Activated naive CD8-positive, alpha-beta T cell treated with anti-CD3 and anti-CD28 coated beads for 36 hours (primary cell): ENCODE results near the gene TUBGCP5. TPM values are rescaled to one million over a fixed set of nuclear protein-coding genes. Genes with fewer than 3 reads are reported as not detected.

Experiments
- DNase-seq: peaks from one replicate; pipeline ENCODE4 v3.0.0; 2021
- H3K27ac Mint-ChIP-seq: one replicate; pipeline ENCODE4 v1.8.0; 2022; ENCODE audit warnings: mild to moderate bottlenecking, moderate library complexity, mixed read lengths
- H3K27me3 Mint-ChIP-seq: one replicate; pipeline ENCODE4 v1.8.0; 2022; ENCODE audit warnings: mild to moderate bottlenecking, mixed read lengths
- H3K36me3 Mint-ChIP-seq: one replicate; pipeline ENCODE4 v1.8.0; 2021; ENCODE audit warnings: mild to moderate bottlenecking, mixed read lengths
- H3K4me1 Mint-ChIP-seq: one replicate; pipeline ENCODE4 v1.8.0; 2021; ENCODE audit warnings: mixed read lengths
- H3K4me3 Mint-ChIP-seq: one replicate; pipeline ENCODE4 v1.8.0; 2022; ENCODE audit warnings: mild to moderate bottlenecking, moderate library complexity, mixed read lengths
- H3K9me3 Mint-ChIP-seq: one replicate; pipeline ENCODE4 v1.8.0; 2022; ENCODE audit warnings: mixed read lengths
- total RNA-seq, 2 experiments: library from RNA; stranded (reverse); gene quantifications; one replicate each; pipeline ENCODE4 v1.2.3, GENCODE V29; 2021

TUBGCP5 gene
- total RNA-seq, 2 experiments from 2014 or later = 22.4 to 22.5 TPM

DNA sequence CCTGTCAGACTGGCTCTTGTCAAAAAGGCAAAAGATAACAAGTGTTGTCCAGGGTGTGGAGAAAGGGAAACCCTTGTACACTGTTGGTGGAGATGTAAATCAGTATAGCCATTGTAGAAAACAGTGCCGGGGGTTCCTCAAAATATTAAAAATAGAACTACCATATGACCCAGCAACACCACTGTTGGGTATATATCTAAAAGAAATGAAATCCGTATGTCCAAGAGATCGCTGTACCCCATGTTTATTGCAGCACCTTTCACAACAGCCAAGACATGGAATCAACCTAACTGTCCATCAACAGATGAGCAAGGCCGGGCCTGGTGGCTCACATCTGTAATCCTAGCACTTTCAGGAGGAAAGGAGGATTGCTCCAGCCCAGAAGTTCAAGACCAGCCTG, 65.4 kb downstream of the TUBGCP5 start:
- DNase-seq = no peak
- Mint-ChIP-seq H3K4me3 (no peak overlapping the region), H3K27me3 (peaks cover 15% of the 10 kb centered on the region), H3K36me3 (peaks cover 3% of the 10 kb centered on the region), H3K9me3 (no peaks in the 10 kb centered on the region), H3K27ac (no peak overlapping the region), H3K4me1 (peaks cover 6% of the 10 kb centered on the region)

- H3K27me3 Mint-ChIP-seq = peaks cover 8% of the 10 kb centered on the region
- no peaks in the 10 kb centered on the region for H3K9me3 Mint-ChIP-seq
- H3K4me1 Mint-ChIP-seq = no peaks in the 10 kb centered on the region
- peaks cover 3% of the 10 kb centered on the region for H3K36me3 Mint-ChIP-seq
- DNase-seq = no peak
- H3K4me3 Mint-ChIP-seq = no peak overlapping the region
- no peak overlapping the region for H3K27ac Mint-ChIP-seq
Observed at GRCh38 chr15:22973286-22973685, 66.1 kb downstream of the TUBGCP5 start.

- Mint-ChIP-seq H3K4me1 (no peaks in the 10 kb centered on the region), H3K4me3 (no peak overlapping the region), H3K36me3 (peaks cover 3% of the 10 kb centered on the region), H3K9me3 (no peaks in the 10 kb centered on the region), H3K27ac (no peak overlapping the region), H3K27me3 (peaks cover 4% of the 10 kb centered on the region)
- no peak for DNase-seq
Observed at GRCh38 chr15:22969489-22969888, 69.9 kb downstream of the TUBGCP5 start.

DNA sequence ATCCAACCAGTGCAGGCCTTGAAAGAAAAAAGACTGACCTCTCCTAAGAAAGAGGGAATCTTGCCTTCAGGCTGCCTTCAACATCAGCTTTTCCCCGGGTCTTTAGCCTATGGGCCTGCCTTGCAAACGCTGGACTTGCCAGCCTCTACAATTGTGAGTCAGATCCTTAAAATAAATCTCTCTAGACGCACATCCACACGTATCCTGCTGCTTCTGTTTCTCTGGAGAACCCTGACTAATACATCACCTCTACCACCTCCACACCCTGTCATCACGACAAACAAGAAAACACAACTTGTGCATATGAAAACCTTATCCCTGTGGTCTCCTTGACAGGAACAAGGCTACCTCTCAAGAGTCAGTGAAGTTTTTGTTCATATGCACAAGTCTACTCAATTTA, 71.0 kb downstream of the TUBGCP5 start:
- Mint-ChIP-seq H3K9me3 (no peaks in the 10 kb centered on the region), H3K4me1 (no peaks in the 10 kb centered on the region), H3K36me3 (peaks cover 3% of the 10 kb centered on the region), H3K27me3 (peaks cover 4% of the 10 kb centered on the region), H3K4me3 (no peak overlapping the region), H3K27ac (no peak overlapping the region)
- no peak for DNase-seq

DNA sequence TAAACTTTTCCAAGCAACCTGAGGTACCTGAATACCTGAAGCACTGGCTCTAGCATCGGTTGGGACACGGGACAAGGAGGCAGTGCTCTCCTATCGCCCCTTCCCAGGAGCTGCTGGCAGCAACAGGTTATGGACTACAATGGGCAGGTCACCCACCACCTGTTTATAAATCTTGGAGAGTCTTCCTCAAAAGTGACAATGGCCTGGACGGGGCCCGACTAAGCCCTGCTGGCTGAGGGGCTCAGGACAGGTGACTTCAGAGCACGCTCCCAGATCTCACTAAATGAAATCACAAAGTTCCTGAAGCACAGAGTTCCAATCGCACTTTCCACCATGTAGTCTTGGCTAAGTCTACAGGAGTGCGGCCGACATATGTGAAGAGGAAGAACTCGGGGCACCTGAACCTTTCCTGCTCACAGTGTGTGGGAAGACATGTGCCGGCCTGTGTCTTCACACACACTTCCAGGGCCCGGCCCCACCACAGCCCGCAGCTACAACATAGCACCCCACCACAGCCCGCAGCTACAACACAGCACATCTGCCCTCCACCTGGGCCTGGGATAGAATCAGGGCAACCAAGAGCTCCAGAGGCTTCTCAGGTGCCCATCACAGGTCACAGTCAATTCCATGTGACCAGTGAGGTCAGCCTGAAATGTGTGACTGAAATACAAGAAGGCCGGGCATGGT, 72.1 kb downstream of the TUBGCP5 start:
- H3K4me3 Mint-ChIP-seq = no peak overlapping the region
- DNase-seq = no peak
- no peak overlapping the region for H3K27ac Mint-ChIP-seq
- H3K4me1 Mint-ChIP-seq = no peaks in the 10 kb centered on the region
- H3K36me3 Mint-ChIP-seq = peaks cover 3% of the 10 kb centered on the region
- H3K9me3 Mint-ChIP-seq = no peaks in the 10 kb centered on the region
- peaks cover 4% of the 10 kb centered on the region for H3K27me3 Mint-ChIP-seq

- Mint-ChIP-seq H3K27me3 (peaks cover 4% of the 10 kb centered on the region), H3K36me3 (peaks cover 3% of the 10 kb centered on the region), H3K27ac (no peak overlapping the region), H3K4me3 (no peak overlapping the region), H3K9me3 (no peaks in the 10 kb centered on the region), H3K4me1 (peaks cover 2% of the 10 kb centered on the region)
- DNase-seq = no peak
Observed at GRCh38 chr15:22966321-22967083, 72.9 kb downstream of the TUBGCP5 start.

- H3K27me3 Mint-ChIP-seq = no peaks in the 10 kb centered on the region
- H3K4me3 Mint-ChIP-seq = no peak overlapping the region
- DNase-seq = no peak
- no peaks in the 10 kb centered on the region for H3K9me3 Mint-ChIP-seq
- no peak overlapping the region for H3K27ac Mint-ChIP-seq
- no peaks in the 10 kb centered on the region for H3K36me3 Mint-ChIP-seq
- peaks cover 2% of the 10 kb centered on the region for H3K4me1 Mint-ChIP-seq
Observed at GRCh38 chr15:22963641-22964040, 75.7 kb downstream of the TUBGCP5 start.

- Mint-ChIP-seq H3K27me3 (no peaks in the 10 kb centered on the region), H3K9me3 (no peaks in the 10 kb centered on the region), H3K4me1 (peaks cover 2% of the 10 kb centered on the region), H3K36me3 (no peaks in the 10 kb centered on the region), H3K27ac (no peak overlapping the region), H3K4me3 (no peak overlapping the region)
- no peak for DNase-seq
Observed at GRCh38 chr15:22962611-22963010, 76.8 kb downstream of the TUBGCP5 start.

GRCh38 chr15:22961762-22962161, 77.6 kb downstream of the TUBGCP5 start:
- H3K27ac Mint-ChIP-seq = no peak overlapping the region
- no peaks in the 10 kb centered on the region for H3K36me3 Mint-ChIP-seq
- no peaks in the 10 kb centered on the region for H3K9me3 Mint-ChIP-seq
- peaks cover 2% of the 10 kb centered on the region for H3K4me1 Mint-ChIP-seq
- no peak overlapping the region for H3K4me3 Mint-ChIP-seq
- no peak for DNase-seq
- no peaks in the 10 kb centered on the region for H3K27me3 Mint-ChIP-seq

GRCh38 chr15:22960556-22960955, 78.8 kb downstream of the TUBGCP5 start:
- no peaks in the 10 kb centered on the region for H3K27me3 Mint-ChIP-seq
- no peaks in the 10 kb centered on the region for H3K9me3 Mint-ChIP-seq
- H3K36me3 Mint-ChIP-seq = no peaks in the 10 kb centered on the region
- H3K27ac Mint-ChIP-seq = no peak overlapping the region
- H3K4me3 Mint-ChIP-seq = no peak overlapping the region
- DNase-seq = no peak
- H3K4me1 Mint-ChIP-seq = peaks cover 2% of the 10 kb centered on the region

DNA sequence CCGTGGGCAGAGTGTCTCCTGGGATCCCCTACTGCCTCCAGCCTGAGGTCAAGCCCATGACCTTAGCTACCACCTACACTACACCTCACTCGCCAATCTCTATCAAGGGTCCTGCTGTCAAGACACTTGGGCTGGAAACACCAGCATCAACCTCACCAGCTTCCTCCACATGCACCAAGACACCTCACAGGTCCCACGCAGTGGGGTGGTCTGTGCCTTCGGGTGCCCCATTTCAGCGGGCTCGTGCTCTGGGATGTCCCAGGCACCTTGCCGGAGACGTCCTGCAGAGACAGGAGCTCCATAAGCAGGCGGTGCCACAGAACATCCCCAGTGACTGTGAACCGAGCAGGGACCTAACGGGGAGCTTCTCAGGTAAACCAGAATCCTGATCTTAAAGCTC, 79.2 kb downstream of the TUBGCP5 start:
- H3K4me1 Mint-ChIP-seq = peaks cover 2% of the 10 kb centered on the region
- H3K36me3 Mint-ChIP-seq = no peaks in the 10 kb centered on the region
- H3K9me3 Mint-ChIP-seq = no peaks in the 10 kb centered on the region
- DNase-seq = no peak
- H3K27me3 Mint-ChIP-seq = no peaks in the 10 kb centered on the region
- H3K4me3 Mint-ChIP-seq = no peak overlapping the region
- H3K27ac Mint-ChIP-seq = no peak overlapping the region

DNA sequence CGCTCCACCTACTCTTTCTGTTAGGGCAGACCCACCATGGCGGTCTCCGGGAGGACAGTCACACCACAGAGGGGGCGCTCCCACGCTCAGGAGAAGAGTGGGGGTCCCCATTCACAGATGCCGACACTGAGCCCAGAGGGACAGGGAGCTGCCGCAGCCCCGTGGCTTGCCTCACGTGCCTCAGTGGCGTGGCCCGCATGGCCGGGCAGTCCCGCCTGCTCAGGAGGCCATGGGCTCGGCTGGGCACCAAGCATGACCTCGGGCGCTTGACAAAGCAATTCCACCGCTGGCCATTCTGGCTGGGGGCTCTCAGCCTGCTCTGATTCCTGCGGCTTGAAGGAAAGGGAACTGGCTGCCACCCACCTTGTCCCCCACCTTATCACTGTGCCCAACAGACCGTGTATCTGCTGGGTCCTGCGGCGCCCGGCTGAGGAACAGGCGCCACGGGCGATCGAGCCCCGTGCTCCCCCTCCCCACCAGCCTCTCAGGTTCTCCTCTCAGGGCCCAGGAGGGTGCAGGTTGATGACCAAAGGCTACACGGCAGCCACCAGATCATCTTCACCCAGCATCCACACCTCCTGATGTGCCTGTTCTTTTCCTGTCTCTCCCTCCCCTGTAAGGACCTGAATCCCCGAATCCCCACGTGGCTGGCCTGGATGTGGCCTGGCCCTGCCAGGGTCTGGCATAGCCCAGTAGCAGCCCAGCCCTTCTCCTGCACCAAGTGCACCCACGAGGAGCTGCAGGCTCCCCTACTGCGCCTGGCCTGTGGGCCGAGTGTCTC, 79.9 kb downstream of the TUBGCP5 start:
- no peak overlapping the region for H3K27ac Mint-ChIP-seq
- peaks cover 2% of the 10 kb centered on the region for H3K4me1 Mint-ChIP-seq
- no peaks in the 10 kb centered on the region for H3K9me3 Mint-ChIP-seq
- no peaks in the 10 kb centered on the region for H3K27me3 Mint-ChIP-seq
- no peaks in the 10 kb centered on the region for H3K36me3 Mint-ChIP-seq
- no peak overlapping the region for H3K4me3 Mint-ChIP-seq
- DNase-seq = no peak

DNA sequence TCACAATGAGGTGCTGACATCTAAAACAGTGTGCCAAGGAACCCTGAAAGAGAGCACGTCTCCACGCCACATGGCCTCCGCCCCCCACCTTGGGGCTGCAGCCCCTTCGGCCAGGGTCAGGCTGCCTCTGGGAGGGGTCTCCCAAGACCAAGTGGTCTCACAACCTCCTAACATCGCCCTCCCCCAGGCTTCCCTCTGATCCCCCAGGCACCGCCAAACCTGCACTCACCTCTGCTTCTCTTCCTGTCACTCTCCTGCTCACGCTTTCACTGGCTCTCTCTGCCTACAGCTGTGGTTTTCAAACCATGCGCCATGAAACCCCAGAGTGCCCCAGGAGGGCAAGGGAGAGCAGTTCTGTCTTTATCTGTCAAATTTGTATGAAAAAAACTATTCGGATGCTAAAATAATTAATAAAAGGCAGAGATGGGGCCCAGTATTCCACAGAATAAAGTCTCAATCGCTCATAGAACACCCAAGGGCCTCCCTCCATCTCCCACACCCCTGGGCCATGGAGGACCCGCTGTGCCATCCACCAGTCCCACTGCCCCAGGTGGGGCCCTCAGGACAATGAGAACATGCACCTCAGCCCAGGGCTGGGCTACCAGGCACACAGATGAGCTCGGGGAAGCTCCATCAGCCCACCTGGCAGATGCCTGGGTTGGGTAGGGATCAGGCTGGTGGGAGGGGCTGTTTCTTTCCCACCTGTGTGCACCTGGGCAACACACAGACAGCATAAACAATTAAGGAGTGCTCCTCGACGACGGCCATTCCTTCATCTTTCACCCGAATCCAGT, 80.7 kb downstream of the TUBGCP5 start:
- no peak for DNase-seq
- Mint-ChIP-seq H3K27me3 (no peaks in the 10 kb centered on the region), H3K9me3 (no peaks in the 10 kb centered on the region), H3K4me1 (peaks cover 2% of the 10 kb centered on the region), H3K27ac (no peak overlapping the region), H3K4me3 (no peak overlapping the region), H3K36me3 (no peaks in the 10 kb centered on the region)

DNA sequence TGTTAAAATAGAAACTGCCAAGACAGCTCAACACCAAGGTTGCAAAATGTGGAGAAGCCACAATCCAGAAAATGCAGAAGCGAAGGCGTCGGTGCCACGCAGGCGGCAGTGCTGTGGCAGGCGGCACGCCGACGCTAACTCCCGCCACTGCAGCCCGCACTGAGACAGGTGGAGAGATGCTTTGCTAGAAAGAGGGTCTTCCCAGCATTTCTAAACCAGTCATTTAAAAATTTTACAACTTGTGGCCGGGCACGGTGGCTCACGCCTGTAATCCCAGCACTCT, 82.5 kb downstream of the TUBGCP5 start:
- no peak for DNase-seq
- Mint-ChIP-seq H3K4me1 (peaks cover 2% of the 10 kb centered on the region), H3K27me3 (no peaks in the 10 kb centered on the region), H3K9me3 (no peaks in the 10 kb centered on the region), H3K4me3 (no peak overlapping the region), H3K27ac (no peak overlapping the region), H3K36me3 (no peaks in the 10 kb centered on the region)
